NCI-H2081 treated with DMSO at 0.1 percent for 48 hours (cell line): ENCODE measurements around the gene SLC27A4.
A peak's percentile ranks its signal among the peaks of the same experiment; 100 is the strongest.

Experiments used
- DNase-seq: peaks from one replicate; lab custom pipeline; 2025; lab: John Stamatoyannopoulos, UW

Gene SLC27A4

GRCh38 chr9:128339761-128340690 is at the start of gene SLC27A4:
Gene SLC27A4 (plus strand): TSS chr9:128340527. CDS start chr9:128343133, 2,606 bp downstream.
- peak; percentile 31 for DNase-seq

- DNase-seq = no peak
Measured at GRCh38 chr9:128292009-128292408, 48.3 kb upstream of the SLC27A4 start.

- DNase-seq = no peak
Measured at GRCh38 chr9:128293091-128293490, 47.2 kb upstream of the SLC27A4 start.

- no peak for DNase-seq
Measured at GRCh38 chr9:128294142-128294541, 46.2 kb upstream of the SLC27A4 start.

- no peak for DNase-seq
Measured at GRCh38 chr9:128296340-128297220, 43.7 kb upstream of the SLC27A4 start.

- DNase-seq = no peak
Measured at GRCh38 chr9:128297221-128297773, 43.0 kb upstream of the SLC27A4 start.

- DNase-seq = no peak
Measured at GRCh38 chr9:128298535-128299482, 41.5 kb upstream of the SLC27A4 start.

- no peak for DNase-seq
Measured at GRCh38 chr9:128304136-128304970, 36.0 kb upstream of the SLC27A4 start.

GRCh38 chr9:128304971-128305288 is 35.4 kb upstream of the SLC27A4 start:
- no peak for DNase-seq

- no peak for DNase-seq
Measured at GRCh38 chr9:128309551-128309950, 30.8 kb upstream of the SLC27A4 start.

GRCh38 chr9:128310461-128310860 is 29.9 kb upstream of the SLC27A4 start:
- DNase-seq = no peak

GRCh38 chr9:128314697-128315096 is 25.6 kb upstream of the SLC27A4 start:
- DNase-seq = no peak

GRCh38 chr9:128316421-128316820 is 23.9 kb upstream of the SLC27A4 start:
- no peak for DNase-seq

GRCh38 chr9:128317629-128318028 is 22.7 kb upstream of the SLC27A4 start:
- DNase-seq = no peak

GRCh38 chr9:128321343-128321742 is 19.0 kb upstream of the SLC27A4 start:
- DNase-seq = no peak

- peak; percentile 51 for DNase-seq
Measured at GRCh38 chr9:128321879-128322403, 18.4 kb upstream of the SLC27A4 start.

- DNase-seq = peak; percentile 69
Measured at GRCh38 chr9:128322404-128323211, 17.7 kb upstream of the SLC27A4 start, which contains the start of the genes COQ4 and TRUB2. Gene COQ4 (plus strand): TSS chr9:128322839. CDS start chr9:128322859, 20 bp downstream. Gene TRUB2 (minus strand): TSS chr9:128322447. CDS start chr9:128322408, 39 bp downstream.

- no peak for DNase-seq
Measured at GRCh38 chr9:128323212-128323730, 17.1 kb upstream of the SLC27A4 start.

GRCh38 chr9:128323791-128324190 is 16.5 kb upstream of the SLC27A4 start:
- DNase-seq = no peak
